GM12878 (cell line): Measurements from ENCODE around the gene PRUNE1. TPM values are rescaled to one million over a fixed set of nuclear protein-coding genes. Genes with fewer than 3 reads are reported as not detected.

ENCODE experiments used
- ATAC-seq: fragments of 200-7000 bp; cut with Tn5 transposase; 3 replicates; pipeline ENCODE4 v1.9.1; 2020; ENCODE audit warnings: mild to moderate bottlenecking, moderate library complexity
- BruUV-seq: library from RNA; stranded (reverse); fragments of 400-500 nt; replicated peaks from 2 replicates; lab custom pipeline; 2021; lab: Mats Ljungman, UMichigan
- CTCF ChIA-PET: fragments of 300-600 bp; sonication (Branson Sonifier 250); formaldehyde crosslinking; extraction: SDS; loops from one replicate; lab custom pipeline; 2021; ENCODE audit warnings: inconsistent platforms; lab: Yijun Ruan, JAX
- POLR2A ChIA-PET: fragments of 350-600 bp; formaldehyde crosslinking; extraction: SDS; loops from one replicate; lab custom pipeline; 2021; ENCODE audit warnings: inconsistent platforms; lab: Charles Lee
- RAD21 ChIA-PET: fragments of 300-600 bp; sonication (Branson Sonifier 250); formaldehyde crosslinking; loops from one replicate; lab custom pipeline; 2023; ENCODE audit warnings: antibody characterized with exemption; ENCODE audit not compliant: unreplicated experiment; lab: Charles Lee
- SMC1A ChIA-PET: fragments of 300-600 bp; sonication (Branson Sonifier 250); formaldehyde crosslinking; loops from one replicate; lab custom pipeline; 2023; ENCODE audit not compliant: unreplicated experiment, uncharacterized antibody; lab: Charles Lee
- DNase-seq: peaks from one replicate; pipeline ENCODE4 v3.0.0-alpha.2; 2011; ENCODE audit warnings: low read depth, low spot score
- FAIRE-seq: peaks from 3 replicates; lab custom pipeline; 2011; peaks lifted over from hg19 to GRCh38; lab: Jason Lieb, UNC
- H2AFZ ChIP-seq: 2 replicates; pipeline ENCODE4 v1.6.0; 2011; ENCODE audit warnings: low read depth, low read length, control low read depth; ENCODE audit not compliant: control insufficient read depth
- H3K27ac ChIP-seq: 2 replicates; pipeline ENCODE4 v1.5.1; 2011; ENCODE audit warnings: control low read depth; ENCODE audit not compliant: control insufficient read depth, insufficient read depth
- H3K27me3 ChIP-seq, 2 experiments: replicated peaks in 1 of 2; 2 replicates each; pipeline versions ENCODE4 v1.6.0 to v1.6.1; 2011; ENCODE audit warnings: low read length in 1 of 2; ENCODE audit not compliant: control insufficient read depth in 2 of 2, insufficient read depth in 2 of 2
- H3K36me3 ChIP-seq, 2 experiments: 2 replicates each; pipeline ENCODE4 v1.5.1; 2011; ENCODE audit warnings: low read length in 1 of 2; ENCODE audit not compliant: control insufficient read depth in 2 of 2, insufficient read depth in 2 of 2
- H3K4me1 ChIP-seq: 2 replicates; pipeline ENCODE4 v1.6.1; 2011; ENCODE audit warnings: mild to moderate bottlenecking, low read length, moderate library complexity, mixed read lengths; ENCODE audit not compliant: control insufficient read depth, insufficient read depth
- H3K4me2 ChIP-seq: 2 replicates; pipeline ENCODE4 v1.6.0; 2011; ENCODE audit warnings: control low read depth; ENCODE audit not compliant: control insufficient read depth, insufficient read depth
- H3K4me3 ChIP-seq: fragments of 200-600 bp; sonication (generic); 2 replicates; pipeline ENCODE4 v1.5.1; 2016
- H3K79me2 ChIP-seq: 2 replicates; pipeline ENCODE4 v1.6.0; 2011; ENCODE audit warnings: low read length; ENCODE audit not compliant: control insufficient read depth, insufficient read depth
- H3K9ac ChIP-seq: 2 replicates; pipeline ENCODE4 v1.8.0; 2011; ENCODE audit warnings: low read length, control low read depth, mixed read lengths; ENCODE audit not compliant: control insufficient read depth, insufficient read depth
- H3K9me3 ChIP-seq: replicated peaks from 3 replicates; pipeline ENCODE4 v1.5.1; 2011; ENCODE audit warnings: mild to moderate bottlenecking, low read length; ENCODE audit not compliant: control insufficient read depth, insufficient read depth
- H4K20me1 ChIP-seq: 2 replicates; pipeline ENCODE4 v1.6.0; 2011; ENCODE audit not compliant: control insufficient read depth, insufficient read depth
- IKZF2 ChIP-seq, 2 experiments: fragments of 450-650 bp; IDR thresholded peaks; 2 replicates each; pipeline ENCODE4 v1.6.1; 2017; ENCODE audit warnings: mild to moderate bottlenecking in 2 of 2, moderate library complexity in 2 of 2
- PAX5 ChIP-seq: IDR thresholded peaks from 2 replicates; pipeline ENCODE4 v1.6.1; 2011; ENCODE audit warnings: low read depth, low read length, borderline replicate concordance
- TCF12 ChIP-seq: IDR thresholded peaks from 2 replicates; pipeline ENCODE4 v1.6.1; 2011; ENCODE audit warnings: low read depth, mild to moderate bottlenecking, low read length
- TCF3 ChIP-seq: IDR thresholded peaks from 2 replicates; pipeline ENCODE4 v1.6.1; 2012; ENCODE audit warnings: low read depth, mild to moderate bottlenecking, low read length, borderline replicate concordance; ENCODE audit not compliant: insufficient read depth
- YY1 ChIP-seq: IDR thresholded peaks from 2 replicates; pipeline ENCODE4 v1.6.1; 2011; ENCODE audit warnings: low read depth, mild to moderate bottlenecking, low read length
- WGBS: methylation state at CpG from one replicate; pipeline ENCODE4 v1.1.6; 2016; ENCODE audit warnings: low lambda C conversion rate; ENCODE audit not compliant: insufficient replicate concordance, insufficient coverage; ENCODE audit errors: missing lambda C conversion rate; 5-methylcytosine and 5-hydroxymethylcytosine counted together
- in situ Hi-C: fragments of 300-500 bp; cut with MboI; formaldehyde crosslinking; loops from 9 replicates; pipeline ENCODE4 v1.14.3; 2018; ENCODE audit warnings: mixed read lengths
- intact Hi-C: fragments of 100-400 bp; cut with micrococcal nuclease; formaldehyde crosslinking; loops from one replicate; pipeline ENCODE4 v1.14.2; 2022; ENCODE audit not compliant: unreplicated experiment
- polyA plus RNA-seq, 11 experiments: library from polyadenylated mRNA; depleted of rRNA in 4 of 11; unstranded in 6 of 11; stranded (reverse) in 5 of 11; fragments of >200 nt; fragmentation: Nextera tagmentation in 4 of 11; fragmentation: Illumina TruSeq in 1 of 11; extraction: Ambion mirVana in 4 of 11; extraction: Trizol in 1 of 11; gene quantifications; 1 replicate in 1 of 11; 2 replicates in 10 of 11; pipeline versions ENCODE4 v1.2.1 to v1.2.3, GENCODE V29; 2011 to 2016; ENCODE audit warnings: inconsistent platforms in 2 of 11, missing spikeins in 2 of 11, low read depth in 1 of 11
- total RNA-seq, 4 experiments: library from RNA; depleted of rRNA in 3 of 4; stranded (reverse); fragments of >200 nt in 3 of 4; fragmentation: Illumina TruSeq in 1 of 4; extraction: Trizol in 1 of 4; gene quantifications; 2 replicates each; pipeline versions ENCODE4 v1.2.1 to v1.2.3, GENCODE V29; 2013 to 2021
- TF ChIP-seq, protein P1 (sequence below): IDR thresholded peaks from 2 replicates; pipeline ENCODE4 v1.6.1; 2011; ENCODE audit warnings: borderline replicate concordance, low read depth, mild to moderate bottlenecking, moderate library complexity, low read length; ENCODE audit not compliant: insufficient read depth, poor library complexity, severe bottlenecking
- TF ChIP-seq, protein P2 (sequence below): IDR thresholded peaks from 2 replicates; pipeline ENCODE4 v1.6.1; 2012; ENCODE audit warnings: mild to moderate bottlenecking, low read depth, low read length

PRUNE1 gene
- total and polyA plus RNA-seq, 10 of the 15 experiments (the other 5 are each of a cell fraction or from before 2014, with no cell fraction given) = 4.7 to 24.5 (median 12.4) TPM

DNA sequence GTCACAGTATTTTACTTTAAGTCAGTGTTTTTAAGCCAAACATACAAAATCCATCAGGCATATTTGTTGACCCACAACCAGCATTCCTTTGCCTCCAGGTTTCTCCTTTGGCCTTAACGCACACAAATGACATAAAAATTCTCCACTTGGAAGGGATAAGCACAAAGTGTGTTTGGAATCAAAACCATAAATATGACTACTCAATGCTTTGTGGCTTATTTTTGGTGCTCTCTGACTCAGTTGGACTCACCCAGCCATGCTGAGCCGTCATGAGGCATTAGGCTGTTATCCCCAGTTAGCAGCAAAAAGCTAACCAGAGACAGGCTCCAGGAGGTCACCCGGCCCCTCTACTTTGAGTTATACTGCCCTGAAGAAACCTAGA lies 948 bp downstream of the PRUNE1 start:
- BruUV-seq = no TSS peak
- ChIA-PET CTCF (interaction anchor here (0.6 to 1.9 kb wide), 4 partner anchors 13 to 147 kb away, joined by 3 to 4 read pairs (median 4); partner anchors contain the start of gene TNFAIP8L2), SMC1A (interaction anchor here (0.6 to 1.0 kb wide), 2 partner anchors 49 to 91 kb away, joined by 3 read pairs; no protein-coding TSS in a partner anchor), POLR2A (interaction anchor here (0.5 to 1.7 kb wide), 2 partner anchors 49 to 120 kb away, joined by 3 to 5 read pairs; no protein-coding TSS in a partner anchor), RAD21 (interaction anchor here (0.9 kb wide), 1 partner anchor 91 kb away, joined by 3 read pairs; no protein-coding TSS in a partner anchor)
- ATAC-seq (no peak), FAIRE-seq (no peak), DNase-seq (no peak)
- no peaks in the 10 kb centered on the region for H3K27me3 ChIP-seq
- H3K9ac ChIP-seq = peak overlapping the region; percentile 89
- TF ChIP-seq TCF3 (no peak), PAX5 (no peak), TCF12 (no peak), YY1 (no peak), IKZF2 (IDR thresholded peaks at IDR 0.05) (no peak)
- TF ChIP-seq, protein P1, sequence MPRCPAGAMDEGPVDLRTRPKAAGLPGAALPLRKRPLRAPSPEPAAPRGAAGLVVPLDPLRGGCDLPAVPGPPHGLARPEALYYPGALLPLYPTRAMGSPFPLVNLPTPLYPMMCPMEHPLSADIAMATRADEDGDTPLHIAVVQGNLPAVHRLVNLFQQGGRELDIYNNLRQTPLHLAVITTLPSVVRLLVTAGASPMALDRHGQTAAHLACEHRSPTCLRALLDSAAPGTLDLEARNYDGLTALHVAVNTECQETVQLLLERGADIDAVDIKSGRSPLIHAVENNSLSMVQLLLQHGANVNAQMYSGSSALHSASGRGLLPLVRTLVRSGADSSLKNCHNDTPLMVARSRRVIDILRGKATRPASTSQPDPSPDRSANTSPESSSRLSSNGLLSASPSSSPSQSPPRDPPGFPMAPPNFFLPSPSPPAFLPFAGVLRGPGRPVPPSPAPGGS = peak; percentile 78
- TF ChIP-seq, protein P2, sequence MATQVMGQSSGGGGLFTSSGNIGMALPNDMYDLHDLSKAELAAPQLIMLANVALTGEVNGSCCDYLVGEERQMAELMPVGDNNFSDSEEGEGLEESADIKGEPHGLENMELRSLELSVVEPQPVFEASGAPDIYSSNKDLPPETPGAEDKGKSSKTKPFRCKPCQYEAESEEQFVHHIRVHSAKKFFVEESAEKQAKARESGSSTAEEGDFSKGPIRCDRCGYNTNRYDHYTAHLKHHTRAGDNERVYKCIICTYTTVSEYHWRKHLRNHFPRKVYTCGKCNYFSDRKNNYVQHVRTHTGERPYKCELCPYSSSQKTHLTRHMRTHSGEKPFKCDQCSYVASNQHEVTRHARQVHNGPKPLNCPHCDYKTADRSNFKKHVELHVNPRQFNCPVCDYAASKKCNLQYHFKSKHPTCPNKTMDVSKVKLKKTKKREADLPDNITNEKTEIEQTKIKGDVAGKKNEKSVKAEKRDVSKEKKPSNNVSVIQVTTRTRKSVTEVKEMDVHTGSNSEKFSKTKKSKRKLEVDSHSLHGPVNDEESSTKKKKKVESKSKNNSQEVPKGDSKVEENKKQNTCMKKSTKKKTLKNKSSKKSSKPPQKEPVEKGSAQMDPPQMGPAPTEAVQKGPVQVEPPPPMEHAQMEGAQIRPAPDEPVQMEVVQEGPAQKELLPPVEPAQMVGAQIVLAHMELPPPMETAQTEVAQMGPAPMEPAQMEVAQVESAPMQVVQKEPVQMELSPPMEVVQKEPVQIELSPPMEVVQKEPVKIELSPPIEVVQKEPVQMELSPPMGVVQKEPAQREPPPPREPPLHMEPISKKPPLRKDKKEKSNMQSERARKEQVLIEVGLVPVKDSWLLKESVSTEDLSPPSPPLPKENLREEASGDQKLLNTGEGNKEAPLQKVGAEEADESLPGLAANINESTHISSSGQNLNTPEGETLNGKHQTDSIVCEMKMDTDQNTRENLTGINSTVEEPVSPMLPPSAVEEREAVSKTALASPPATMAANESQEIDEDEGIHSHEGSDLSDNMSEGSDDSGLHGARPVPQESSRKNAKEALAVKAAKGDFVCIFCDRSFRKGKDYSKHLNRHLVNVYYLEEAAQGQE = no peak
- H4K20me1 ChIP-seq = no peaks in the 10 kb centered on the region
- peak overlapping the region; percentile 99 for H3K4me2 ChIP-seq
- H3K9me3 ChIP-seq = no peaks in the 10 kb centered on the region
- peaks cover 16% of the 10 kb centered on the region for H3K79me2 ChIP-seq
- H2AFZ ChIP-seq = peak overlapping the region; percentile 98
- intact Hi-C loops (no loop called here), in situ Hi-C loops (no loop called here)
- 60% methylated on average over 3 of the region's 3 CpGs for WGBS
- no peaks in the 10 kb centered on the region for H3K36me3 ChIP-seq
- H3K4me1 ChIP-seq = peaks cover 7% of the 10 kb centered on the region
- H3K4me3 ChIP-seq = peak overlapping the region; percentile 90
- H3K27ac ChIP-seq = peak overlapping the region; percentile 90; the same call in 1 of the 2 replicates
